Neural cell (in vitro differentiated cells): ENCODE data around the gene IMMP2L. TPM values are rescaled to one million over a fixed set of nuclear protein-coding genes. Genes with fewer than 3 reads are reported as not detected.

ENCODE experiments used
- H2AFZ ChIP-seq: fragments of 200-600, 300-800 bp; sonication (generic), shearing (Covaris generic); 2 replicates; pipeline ENCODE4 v1.6.0; 2014; ENCODE audit warnings: low read depth, mild to moderate bottlenecking, antibody characterized with exemption, low read length, moderate library complexity
- H3F3A ChIP-seq: fragments of 200-600 bp; shearing (Covaris generic); 2 replicates; pipeline ENCODE4 v1.6.1; 2016; ENCODE audit warnings: mild to moderate bottlenecking, moderate library complexity, mixed read lengths, antibody characterized with exemption, low read length; ENCODE audit not compliant: insufficient read depth, poor library complexity, severe bottlenecking
- H3K27ac ChIP-seq: fragments of 200-600, 300-800 bp; sonication (generic), shearing (Covaris generic); 2 replicates; pipeline ENCODE4 v1.5.1; 2014; ENCODE audit warnings: mild to moderate bottlenecking, low read length, moderate library complexity
- H3K27me3 ChIP-seq: fragments of 300-800, 200-600 bp; sonication (generic), shearing (Covaris generic); 2 replicates; pipeline ENCODE4 v1.6.0; 2014; ENCODE audit warnings: mild to moderate bottlenecking, low read depth, low read length, moderate library complexity; ENCODE audit not compliant: insufficient read depth
- H3K36me3 ChIP-seq: fragments of 300-800, 200-600 bp; sonication (generic), shearing (Covaris generic); 2 replicates; pipeline ENCODE4 v1.5.1; 2014; ENCODE audit warnings: mild to moderate bottlenecking, antibody characterized with exemption, low read length, moderate library complexity; ENCODE audit not compliant: insufficient read depth
- H3K4me2 ChIP-seq: fragments of 300-800, 200-600 bp; sonication (generic), shearing (Covaris generic); 2 replicates; pipeline ENCODE4 v1.6.0; 2014; ENCODE audit warnings: mild to moderate bottlenecking, low read length
- H3K4me3 ChIP-seq: fragments of 300-800, 200-600 bp; sonication (generic), shearing (Covaris generic); 2 replicates; pipeline ENCODE4 v1.5.1; 2014; ENCODE audit warnings: mild to moderate bottlenecking, low read length, moderate library complexity
- H3K79me2 ChIP-seq: fragments of 200-600 bp; shearing (Covaris generic); replicated peaks from 2 replicates; pipeline ENCODE4 v1.6.0; 2014; ENCODE audit warnings: mild to moderate bottlenecking, low read length, moderate library complexity; ENCODE audit not compliant: insufficient read depth
- H3K9ac ChIP-seq: fragments of 300-800, 200-600 bp; sonication (generic), shearing (Covaris generic); 2 replicates; pipeline ENCODE4 v1.6.1; 2016; ENCODE audit warnings: mild to moderate bottlenecking, low read length, mixed read lengths
- H3K9me2 ChIP-seq: fragments of 200-600 bp; shearing (Covaris generic); 2 replicates; pipeline ENCODE4 v1.6.1; 2016; ENCODE audit warnings: mild to moderate bottlenecking, low read length, mixed read lengths; ENCODE audit not compliant: insufficient read depth
- H3K9me3 ChIP-seq: fragments of 200-600, 300-800 bp; sonication (generic), shearing (Covaris generic); 2 replicates; pipeline ENCODE4 v1.6.1; 2016; ENCODE audit warnings: mild to moderate bottlenecking, mixed run types, low read length, moderate library complexity, mixed read lengths
- H4K20me1 ChIP-seq: fragments of 200-600 bp; shearing (Covaris generic); 2 replicates; pipeline ENCODE4 v1.6.1; 2016; ENCODE audit warnings: mild to moderate bottlenecking, mixed run types; ENCODE audit not compliant: insufficient read depth
- CTCF ChIP-seq: fragments of 450-650 bp; IDR thresholded peaks from 2 replicates; pipeline ENCODE4 v1.5.1; 2014; ENCODE audit warnings: antibody characterized with exemption, mild to moderate bottlenecking, moderate library complexity; ENCODE audit not compliant: poor library complexity, severe bottlenecking
- EP300 ChIP-seq: fragments of 450-650 bp; conservative IDR thresholded peaks from 2 replicates; pipeline ENCODE4 v1.6.1; 2014; ENCODE audit warnings: antibody characterized with exemption, mild to moderate bottlenecking, moderate library complexity; ENCODE audit not compliant: poor library complexity, severe bottlenecking
- EZH2 ChIP-seq: fragments of 200-600, 300-800 bp; shearing (Covaris generic), sonication (generic); IDR thresholded peaks from 2 replicates; pipeline ENCODE4 v1.6.1; 2014; ENCODE audit warnings: antibody characterized with exemption, low read length, borderline replicate concordance, mild to moderate bottlenecking; ENCODE audit not compliant: insufficient read depth, poor library complexity, severe bottlenecking
- MXI1 ChIP-seq: fragments of 450-650 bp; conservative IDR thresholded peaks from 2 replicates; pipeline ENCODE4 v1.6.1; 2014; ENCODE audit warnings: antibody characterized with exemption, mild to moderate bottlenecking; ENCODE audit not compliant: poor library complexity, severe bottlenecking
- POLR2AphosphoS5 ChIP-seq: IDR thresholded peaks from 2 replicates; pipeline ENCODE4 v1.6.1; 2012
- RAD21 ChIP-seq: fragments of 450-650 bp; conservative IDR thresholded peaks from 2 replicates; pipeline ENCODE4 v1.6.1; 2014; ENCODE audit warnings: antibody characterized with exemption, mild to moderate bottlenecking, moderate library complexity
- REST ChIP-seq: IDR thresholded peaks from 2 replicates; pipeline ENCODE4 v1.6.1; 2012; ENCODE audit warnings: borderline replicate concordance
- SMC3 ChIP-seq: fragments of 450-650 bp; conservative IDR thresholded peaks from 2 replicates; pipeline ENCODE4 v1.6.1; 2014; ENCODE audit warnings: antibody characterized with exemption, mild to moderate bottlenecking, moderate library complexity; ENCODE audit not compliant: poor library complexity
- TAF1 ChIP-seq: IDR thresholded peaks from 2 replicates; pipeline ENCODE4 v1.6.1; 2012; ENCODE audit warnings: low read depth
- polyA plus RNA-seq: library from polyadenylated mRNA; depleted of rRNA; stranded (reverse); fragments of >200 nt; gene quantifications from 2 replicates; pipeline ENCODE4 v1.2.3, GENCODE V29; 2014

IMMP2L gene
- polyA plus RNA-seq, 1 donor from 2014 or later: 9.7 TPM

DNA sequence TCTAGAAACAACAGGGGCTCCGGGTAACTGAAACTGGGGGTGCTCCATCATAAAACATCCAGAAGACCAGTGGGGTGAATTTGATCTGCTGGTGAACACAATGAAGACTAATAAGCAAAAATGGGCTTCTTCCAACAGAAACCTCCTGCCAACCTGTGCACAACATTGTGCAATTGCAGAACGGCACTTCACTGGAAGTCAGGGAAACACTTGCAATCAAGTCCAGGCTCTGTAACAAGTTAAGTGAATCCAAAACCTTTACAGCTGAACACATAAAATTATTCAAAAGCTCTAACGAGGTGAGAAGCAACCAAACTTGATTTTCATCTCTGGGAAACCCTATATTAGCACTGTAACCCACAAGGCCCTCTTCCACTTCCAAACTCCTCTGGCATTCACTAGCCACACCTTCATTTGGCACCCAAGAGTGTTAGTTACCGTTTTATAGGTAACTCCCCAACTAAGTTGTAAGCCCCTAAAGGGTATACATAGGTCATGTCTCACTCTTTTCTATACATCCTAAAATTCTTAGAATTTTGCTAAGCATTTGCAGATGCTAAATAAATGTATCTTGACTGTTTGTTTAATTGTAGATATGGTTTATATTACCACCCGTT is 22.0 kb downstream of the IMMP2L start:
- Histone ChIP-seq H2AFZ (no peak overlapping the region), H3K9me3 (no peaks in the 10 kb centered on the region), H3K4me3 (no peak overlapping the region), H3K36me3 (no peaks in the 10 kb centered on the region), H4K20me1 (no peaks in the 10 kb centered on the region), H3K9me2 (no peaks in the 10 kb centered on the region), H3K79me2 (no peaks in the 10 kb centered on the region), H3K9ac (no peak overlapping the region), H3F3A (no peaks in the 10 kb centered on the region), H3K4me2 (no peak overlapping the region), H3K27me3 (no peaks in the 10 kb centered on the region), H3K27ac (no peak overlapping the region)
- TF ChIP-seq POLR2AphosphoS5 (no peak), MXI1 (no peak), EP300 (no peak), TAF1 (no peak), CTCF (no peak), REST (no peak), EZH2 (no peak), SMC3 (no peak), RAD21 (no peak)

DNA sequence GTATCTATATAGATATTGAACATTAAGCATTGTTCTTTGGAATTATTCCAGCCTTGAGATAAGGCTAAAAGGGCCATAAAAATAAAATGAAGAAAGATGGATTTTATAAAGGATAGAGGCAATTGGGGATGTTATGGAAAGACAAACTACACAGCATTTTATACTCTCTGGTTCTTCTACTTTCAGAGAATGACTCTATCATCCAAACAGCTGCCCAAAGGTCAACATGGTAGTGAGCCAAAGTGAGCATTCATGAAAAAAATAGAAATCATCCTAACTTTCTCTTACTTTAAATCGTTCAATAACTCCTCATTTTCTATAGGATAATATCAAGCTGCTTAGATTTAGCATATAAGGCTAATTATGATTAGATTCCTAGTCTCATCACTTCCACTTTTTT is 25.2 kb downstream of the IMMP2L start:
- no peak for TF ChIP-seq EZH2
- TF ChIP-seq REST: no peak
- no peak for TF ChIP-seq MXI1
- no peak for TF ChIP-seq POLR2AphosphoS5
- no peak for TF ChIP-seq EP300
- no peak for TF ChIP-seq SMC3
- H3K9me2 ChIP-seq: no peaks in the 10 kb centered on the region
- H3K27ac ChIP-seq: no peak overlapping the region
- H2AFZ ChIP-seq: no peak overlapping the region
- H3K9ac ChIP-seq: no peak overlapping the region
- H3K4me3 ChIP-seq: no peak overlapping the region
- H3F3A ChIP-seq: no peaks in the 10 kb centered on the region
- no peaks in the 10 kb centered on the region for H4K20me1 ChIP-seq
- no peak overlapping the region for H3K4me2 ChIP-seq
- no peaks in the 10 kb centered on the region for H3K79me2 ChIP-seq
- H3K36me3 ChIP-seq: no peaks in the 10 kb centered on the region
- H3K27me3 ChIP-seq: no peaks in the 10 kb centered on the region
- no peaks in the 10 kb centered on the region for H3K9me3 ChIP-seq
